Body of pancreas (tissue), 4 donors: Measurements from ENCODE around the gene HAVCR2. TPM values are rescaled to one million over a fixed set of nuclear protein-coding genes. Genes with fewer than 3 reads are reported as not detected.

Source experiments
- ATAC-seq: fragments of 150-250 bp; one replicate; pipeline ENCODE4 v1.9.1; 2016
- DNase-seq, 4 donors: peaks; one replicate each; pipeline ENCODE4 v3.0.0-alpha.2; 2019
- H3K27ac ChIP-seq, 4 donors: fragments of 200-600 bp; sonication (generic); 1 replicate in 3 of 4; 2 replicates in 1 of 4; pipeline versions ENCODE4 v1.5.1 to v1.6.1; 2016 to 2019; ENCODE audit warnings: mild to moderate bottlenecking in 1 of 4, mixed read lengths in 1 of 4, moderate library complexity in 1 of 4
- H3K27me3 ChIP-seq, 2 donors: fragments of 200-600 bp; sonication (generic); one replicate each; pipeline ENCODE4 v1.6.0; 2016; ENCODE audit warnings: mild to moderate bottlenecking in 1 of 2
- H3K36me3 ChIP-seq, 2 donors: fragments of 200-600 bp; sonication (generic); replicated peaks in 1 of 2; 2 replicates each; pipeline ENCODE4 v1.5.1; 2016; ENCODE audit warnings: low read depth in 2 of 2; ENCODE audit not compliant: insufficient read depth in 1 of 2
- H3K4me1 ChIP-seq: fragments of 200-600 bp; sonication (generic); one replicate; pipeline ENCODE4 v1.6.0; 2016
- H3K4me3 ChIP-seq, 2 donors: fragments of 200-600 bp; sonication (generic); 1 replicate in 1 of 2; 2 replicates in 1 of 2; pipeline ENCODE4 v1.5.1; 2016 to 2019
- H3K9me3 ChIP-seq, 3 donors: fragments of 200-600 bp; sonication (generic); 1 replicate in 2 of 3; 2 replicates in 1 of 3; pipeline ENCODE4 v1.5.1; 2016
- POLR2A ChIP-seq, 3 donors: fragments of 450-650 bp; IDR thresholded peaks; one replicate each; pipeline ENCODE4 v1.6.1; 2016; ENCODE audit warnings: antibody characterized with exemption in 3 of 3, mild to moderate bottlenecking in 2 of 3
- WGBS, 2 donors: methylation state at CpG; one replicate each; pipeline ENCODE4 v1.1.5; 2017; 5-methylcytosine and 5-hydroxymethylcytosine counted together
- intact Hi-C: fragments of 100-400 bp; cut with DNase I; formaldehyde crosslinking; loops from one replicate; pipeline ENCODE4 v1.15.1; 2023
- total RNA-seq, 2 donors: library from RNA; depleted of rRNA; stranded (reverse); fragments of >200 nt; gene quantifications; one replicate each; pipeline ENCODE4 v1.1.0, GENCODE V29; 2016
- TF ChIP-seq, protein P1 (sequence below), 7 experiments: fragments of 450-650 bp in 4 of 7; fragments of 200-600 bp in 3 of 7; sonication (generic) in 3 of 7; IDR thresholded peaks; one replicate each; pipeline ENCODE4 v1.5.1; 2016 to 2019; ENCODE audit warnings: antibody characterized with exemption in 7 of 7

The HAVCR2 gene
- 10 to 100 TPM in 1 of 2 donors, 1 to 10 TPM in 1; 2.3 to 12.2 TPM for total RNA-seq

DNA sequence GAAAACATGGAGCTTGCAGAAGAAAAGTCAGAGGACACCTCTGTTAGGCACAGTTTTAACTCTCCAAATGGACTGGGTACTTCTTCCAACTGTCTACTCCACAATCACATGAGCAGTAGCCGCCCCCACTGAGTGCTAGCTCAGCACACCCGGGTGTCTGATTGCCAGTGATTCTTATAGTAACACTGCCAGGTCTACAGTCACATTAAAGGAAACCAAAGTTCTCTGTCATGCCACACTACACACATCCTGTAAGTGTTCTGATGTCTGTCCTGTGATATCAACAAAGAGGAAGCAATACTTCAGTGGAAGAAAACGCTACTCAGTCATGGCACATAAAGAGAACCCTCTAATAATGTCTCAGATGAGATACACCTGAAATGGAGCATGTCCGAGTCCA is at the start of gene HAVCR2:
TSS of gene HAVCR2 (minus strand) at position 69 of the 400 bp plus-strand sequence. CDS start at position 8, 61 bp downstream.
- intact Hi-C loops: no loop called here
- Histone ChIP-seq H3K4me3 (no peak within 1 kb of the TSS), H3K27ac (peak within 1 kb of the TSS in 2 of 4 donors; percentile 8 to 71), H3K36me3 (no peaks in the 10 kb centered on the region), H3K9me3 (no peaks in the 10 kb centered on the region), H3K27me3 (no peaks in the 10 kb centered on the region), H3K4me1 (no peaks in the 10 kb centered on the region)
- 47 to 50% methylated on average over 3 to 4 of the region's 4 CpGs for WGBS, 2 donors
- ATAC-seq (no peak), DNase-seq (peak in 2 of 4 donors; percentile 21 to 70)
- TF ChIP-seq, protein P1, sequence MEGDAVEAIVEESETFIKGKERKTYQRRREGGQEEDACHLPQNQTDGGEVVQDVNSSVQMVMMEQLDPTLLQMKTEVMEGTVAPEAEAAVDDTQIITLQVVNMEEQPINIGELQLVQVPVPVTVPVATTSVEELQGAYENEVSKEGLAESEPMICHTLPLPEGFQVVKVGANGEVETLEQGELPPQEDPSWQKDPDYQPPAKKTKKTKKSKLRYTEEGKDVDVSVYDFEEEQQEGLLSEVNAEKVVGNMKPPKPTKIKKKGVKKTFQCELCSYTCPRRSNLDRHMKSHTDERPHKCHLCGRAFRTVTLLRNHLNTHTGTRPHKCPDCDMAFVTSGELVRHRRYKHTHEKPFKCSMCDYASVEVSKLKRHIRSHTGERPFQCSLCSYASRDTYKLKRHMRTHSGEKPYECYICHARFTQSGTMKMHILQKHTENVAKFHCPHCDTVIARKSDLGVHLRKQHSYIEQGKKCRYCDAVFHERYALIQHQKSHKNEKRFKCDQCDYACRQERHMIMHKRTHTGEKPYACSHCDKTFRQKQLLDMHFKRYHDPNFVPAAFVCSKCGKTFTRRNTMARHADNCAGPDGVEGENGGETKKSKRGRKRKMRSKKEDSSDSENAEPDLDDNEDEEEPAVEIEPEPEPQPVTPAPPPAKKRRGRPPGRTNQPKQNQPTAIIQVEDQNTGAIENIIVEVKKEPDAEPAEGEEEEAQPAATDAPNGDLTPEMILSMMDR (IDR thresholded peaks at IDR 0.05): no peak
- TF ChIP-seq POLR2A (IDR thresholded peaks at IDR 0.05): peak in 1 of 3 donors; percentile 67

DNA sequence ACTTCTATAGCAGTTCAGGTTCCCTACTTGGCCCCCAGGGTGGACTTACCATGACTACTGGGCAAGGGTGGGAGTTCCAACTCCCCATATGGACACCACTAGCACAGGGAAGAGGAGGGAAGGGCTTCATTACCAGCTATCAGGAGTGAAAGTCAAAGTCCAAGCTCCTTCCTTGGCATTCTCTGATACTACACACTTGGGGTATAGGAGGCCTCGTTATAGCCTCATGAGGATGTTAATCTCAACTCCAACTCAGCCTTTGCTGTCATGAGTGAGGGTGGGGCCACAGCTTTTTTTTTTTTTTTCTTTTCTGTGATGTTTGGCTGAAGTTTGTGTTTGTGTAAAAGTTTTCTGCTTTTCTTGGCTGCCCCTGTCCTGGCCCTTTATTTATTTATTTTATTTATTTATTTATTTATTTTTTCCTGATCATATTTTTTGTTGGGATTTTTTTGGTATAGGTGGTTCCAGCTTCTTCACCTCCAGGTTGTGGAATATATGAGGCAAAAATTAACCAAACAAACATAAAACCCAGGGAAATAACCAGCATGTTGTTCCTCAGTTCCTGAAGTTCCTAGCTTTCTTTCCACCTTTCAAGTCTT is 48.5 kb upstream of the HAVCR2 start:
- Histone ChIP-seq H3K27me3 (no peaks in the 10 kb centered on the region), H3K9me3 (no peaks in the 10 kb centered on the region), H3K27ac (no peak overlapping the region), H3K4me1 (no peaks in the 10 kb centered on the region), H3K4me3 (no peak overlapping the region), H3K36me3 (no peaks in the 10 kb centered on the region)
- DNase-seq (no peak), ATAC-seq (no peak)
- TF ChIP-seq, protein P1 (IDR thresholded peaks at IDR 0.05): no peak
- TF ChIP-seq POLR2A (IDR thresholded peaks at IDR 0.05): no peak
- 33 to 35% methylated on average over 1 of the region's 1 CpG for WGBS, 2 donors
- intact Hi-C loops: no loop called here

DNA sequence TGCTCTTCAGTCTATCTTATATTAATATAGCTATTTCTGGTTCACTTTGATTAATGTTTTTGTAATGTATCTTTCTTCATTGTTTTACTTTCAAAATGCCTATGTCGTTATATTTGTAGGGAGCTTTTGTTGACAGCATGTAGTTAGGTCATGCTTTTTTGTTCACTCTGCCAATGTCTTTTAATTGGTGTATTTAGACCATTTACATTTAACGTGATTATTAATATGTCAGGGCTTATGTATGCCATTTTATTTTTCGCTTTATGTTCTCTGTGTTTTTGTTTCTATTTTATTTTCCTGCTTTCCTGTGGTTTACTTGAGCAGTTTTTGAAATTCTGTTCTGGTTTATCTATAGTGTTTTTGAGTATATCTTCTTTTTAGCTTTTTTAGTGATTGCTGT is 46.5 kb upstream of the HAVCR2 start:
- H3K4me1 ChIP-seq: no peaks in the 10 kb centered on the region
- no peaks in the 10 kb centered on the region for H3K9me3 ChIP-seq
- H3K4me3 ChIP-seq: no peak overlapping the region
- no peak for DNase-seq
- no peak for TF ChIP-seq POLR2A (IDR thresholded peaks at IDR 0.05)
- TF ChIP-seq, protein P1 (IDR thresholded peaks at IDR 0.05): no peak
- H3K27me3 ChIP-seq: no peaks in the 10 kb centered on the region
- H3K36me3 ChIP-seq: no peaks in the 10 kb centered on the region
- intact Hi-C loops: no loop called here
- 65 to 70% methylated on average over 3 of the region's 3 CpGs for WGBS, 2 donors
- ATAC-seq: no peak
- H3K27ac ChIP-seq: no peak overlapping the region

DNA sequence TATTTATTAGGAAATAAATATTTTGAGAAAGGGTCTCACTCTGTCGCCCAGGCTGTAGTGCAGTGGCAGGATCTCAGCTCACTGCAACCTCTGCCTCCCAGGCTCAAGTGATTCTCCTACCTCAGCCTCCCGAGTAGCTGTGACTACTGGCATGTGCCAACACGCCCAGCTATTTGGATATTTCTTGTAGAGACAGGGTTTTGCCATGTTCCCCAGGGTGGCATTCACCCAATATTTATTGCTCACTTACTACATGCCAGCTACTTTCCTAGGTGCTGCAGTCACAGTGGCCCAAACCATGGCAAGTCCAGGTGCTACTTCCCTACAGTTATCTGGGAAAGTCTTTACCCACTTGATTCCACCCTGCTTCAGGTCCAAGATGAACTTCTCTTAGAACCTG is 42.2 kb upstream of the HAVCR2 start:
- no peak for TF ChIP-seq POLR2A (IDR thresholded peaks at IDR 0.05)
- TF ChIP-seq, protein P1 (IDR thresholded peaks at IDR 0.05): no peak
- H3K4me1 ChIP-seq: no peaks in the 10 kb centered on the region
- no peaks in the 10 kb centered on the region for H3K9me3 ChIP-seq
- H3K27me3 ChIP-seq: no peaks in the 10 kb centered on the region
- H3K27ac ChIP-seq: no peak overlapping the region
- DNase-seq (no peak), ATAC-seq (no peak)
- intact Hi-C loops: no loop called here
- WGBS, 2 donors: 71 to 72% methylated on average over 3 of the region's 3 CpGs
- H3K4me3 ChIP-seq: no peak overlapping the region
- H3K36me3 ChIP-seq: no peaks in the 10 kb centered on the region
